ENCODE data around the gene AFAP1. TPM values are rescaled to one million over a fixed set of nuclear protein-coding genes. Genes with fewer than 3 reads are reported as not detected.

The AFAP1 gene
- total RNA-seq, 1 experiment from 2014 or later: 23.6 TPM

GRCh38 chr4:7894677-7895181 is 44.9 kb downstream of the AFAP1 start:
- Mint-ChIP-seq H3K36me3 (no peaks in the 10 kb centered on the region), H3K27me3 (ENCODE audit: low read depth) (no peaks in the 10 kb centered on the region; the same call in 1 of the 2 replicates), H3K4me1 (peaks cover 66% of the 10 kb centered on the region), H3K9me3 (0 out of 2 replicates have a peak, but pooled peaks cover 5% of the 10 kb centered on the region), H3K27ac (peak overlapping the region; percentile 55), H3K4me3 (no peak overlapping the region)
- DNase-seq (ENCODE audit: low spot score) (no peak), ATAC-seq (no peak)
- ChIA-PET CTCF (interaction anchor here (1.2 kb wide), 1 partner anchor 51 kb away, joined by 3 read pairs; no protein-coding TSS in a partner anchor), POLR2A (interaction anchor here (0.7 kb wide), 1 partner anchor 12 kb away, joined by 3 read pairs; no protein-coding TSS in a partner anchor)
- no peak for TF ChIP-seq FOXP4 (CRISPR knock-in tag; IDR thresholded peaks at IDR 0.05)
- TF ChIP-seq, protein P1, sequence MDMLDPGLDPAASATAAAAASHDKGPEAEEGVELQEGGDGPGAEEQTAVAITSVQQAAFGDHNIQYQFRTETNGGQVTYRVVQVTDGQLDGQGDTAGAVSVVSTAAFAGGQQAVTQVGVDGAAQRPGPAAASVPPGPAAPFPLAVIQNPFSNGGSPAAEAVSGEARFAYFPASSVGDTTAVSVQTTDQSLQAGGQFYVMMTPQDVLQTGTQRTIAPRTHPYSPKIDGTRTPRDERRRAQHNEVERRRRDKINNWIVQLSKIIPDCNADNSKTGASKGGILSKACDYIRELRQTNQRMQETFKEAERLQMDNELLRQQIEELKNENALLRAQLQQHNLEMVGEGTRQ (CRISPR knock-in tag; IDR thresholded peaks at IDR 0.05): peak; percentile 56
- TF ChIP-seq USF1 (CRISPR knock-in tag; IDR thresholded peaks at IDR 0.05): 0 out of 2 replicates have a peak, but pooled peaks have one; percentile 27
- TF ChIP-seq MXD4 (CRISPR knock-in tag; IDR thresholded peaks at IDR 0.05; ENCODE audit: borderline replicate concordance): no peak
- TF ChIP-seq ZNF317 (CRISPR knock-in tag; IDR thresholded peaks at IDR 0.05; ENCODE audit: borderline replicate concordance, low read depth): no peak
- no peak for TF ChIP-seq CREB1 (CRISPR knock-in tag; IDR thresholded peaks at IDR 0.05)
- TF ChIP-seq, protein P2, sequence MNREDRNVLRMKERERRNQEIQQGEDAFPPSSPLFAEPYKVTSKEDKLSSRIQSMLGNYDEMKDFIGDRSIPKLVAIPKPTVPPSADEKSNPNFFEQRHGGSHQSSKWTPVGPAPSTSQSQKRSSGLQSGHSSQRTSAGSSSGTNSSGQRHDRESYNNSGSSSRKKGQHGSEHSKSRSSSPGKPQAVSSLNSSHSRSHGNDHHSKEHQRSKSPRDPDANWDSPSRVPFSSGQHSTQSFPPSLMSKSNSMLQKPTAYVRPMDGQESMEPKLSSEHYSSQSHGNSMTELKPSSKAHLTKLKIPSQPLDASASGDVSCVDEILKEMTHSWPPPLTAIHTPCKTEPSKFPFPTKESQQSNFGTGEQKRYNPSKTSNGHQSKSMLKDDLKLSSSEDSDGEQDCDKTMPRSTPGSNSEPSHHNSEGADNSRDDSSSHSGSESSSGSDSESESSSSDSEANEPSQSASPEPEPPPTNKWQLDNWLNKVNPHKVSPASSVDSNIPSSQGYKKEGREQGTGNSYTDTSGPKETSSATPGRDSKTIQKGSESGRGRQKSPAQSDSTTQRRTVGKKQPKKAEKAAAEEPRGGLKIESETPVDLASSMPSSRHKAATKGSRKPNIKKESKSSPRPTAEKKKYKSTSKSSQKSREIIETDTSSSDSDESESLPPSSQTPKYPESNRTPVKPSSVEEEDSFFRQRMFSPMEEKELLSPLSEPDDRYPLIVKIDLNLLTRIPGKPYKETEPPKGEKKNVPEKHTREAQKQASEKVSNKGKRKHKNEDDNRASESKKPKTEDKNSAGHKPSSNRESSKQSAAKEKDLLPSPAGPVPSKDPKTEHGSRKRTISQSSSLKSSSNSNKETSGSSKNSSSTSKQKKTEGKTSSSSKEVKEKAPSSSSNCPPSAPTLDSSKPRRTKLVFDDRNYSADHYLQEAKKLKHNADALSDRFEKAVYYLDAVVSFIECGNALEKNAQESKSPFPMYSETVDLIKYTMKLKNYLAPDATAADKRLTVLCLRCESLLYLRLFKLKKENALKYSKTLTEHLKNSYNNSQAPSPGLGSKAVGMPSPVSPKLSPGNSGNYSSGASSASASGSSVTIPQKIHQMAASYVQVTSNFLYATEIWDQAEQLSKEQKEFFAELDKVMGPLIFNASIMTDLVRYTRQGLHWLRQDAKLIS (CRISPR knock-in tag; IDR thresholded peaks at IDR 0.05; ENCODE audit: borderline replicate concordance): no peak
- TF ChIP-seq ELF4 (CRISPR knock-in tag; IDR thresholded peaks at IDR 0.05; ENCODE audit: low read depth): no peak

- H3K27ac Mint-ChIP-seq: 0 out of 2 replicates have a peak overlapping the region, but pooled peaks have one; percentile 59
- H3K4me1 Mint-ChIP-seq: peaks cover 62% of the 10 kb centered on the region
- CTCF ChIA-PET: interaction anchor here (0.6 kb wide), 2 partner anchors 42 to 65 kb away, joined by 3 read pairs; no protein-coding TSS in a partner anchor
- H3K9me3 Mint-ChIP-seq: 0 out of 2 replicates have a peak, but pooled peaks cover 6% of the 10 kb centered on the region
- DNase-seq (ENCODE audit: low spot score) (no peak), ATAC-seq (no peak)
- H3K36me3 Mint-ChIP-seq: no peaks in the 10 kb centered on the region
- POLR2A ChIA-PET: interaction anchor here (0.6 to 0.7 kb wide), 2 partner anchors 13 to 962 kb away, joined by 3 to 9 read pairs; no protein-coding TSS in a partner anchor
- no peak overlapping the region for H3K4me3 Mint-ChIP-seq
- H3K27me3 Mint-ChIP-seq (ENCODE audit: low read depth): no peaks in the 10 kb centered on the region; the same call in 1 of the 2 replicates
- TF ChIP-seq ZNF396 (CRISPR knock-in tag; IDR thresholded peaks at IDR 0.05; ENCODE audit: borderline replicate concordance) (no peak), CTCF (IDR thresholded peaks at IDR 0.05) (no peak), ZNF121 (CRISPR knock-in tag; IDR thresholded peaks at IDR 0.05) (no peak), ERG (CRISPR knock-in tag; IDR thresholded peaks at IDR 0.05) (no peak), PREB (CRISPR knock-in tag; IDR thresholded peaks at IDR 0.05; ENCODE audit: borderline replicate concordance) (no peak), HMGA2 (CRISPR knock-in tag; IDR thresholded peaks at IDR 0.05) (no peak), ZNF263 (CRISPR knock-in tag; IDR thresholded peaks at IDR 0.05; ENCODE audit: low read depth) (no peak), FOXJ3 (CRISPR knock-in tag; IDR thresholded peaks at IDR 0.05; ENCODE audit: borderline replicate concordance) (no peak), ESRRA (CRISPR knock-in tag; IDR thresholded peaks at IDR 0.05; ENCODE audit: borderline replicate concordance) (no peak), GRHL2 (CRISPR knock-in tag; IDR thresholded peaks at IDR 0.05; ENCODE audit: insufficient replicate concordance, severe bottlenecking) (no peak)
Measured at GRCh38 chr4:7894098-7894676, 45.5 kb downstream of the AFAP1 start.
